ENCODE measurements around the gene CHST11. TPM values are rescaled to one million over a fixed set of nuclear protein-coding genes. Genes with fewer than 3 reads are reported as not detected.

CHST11 gene
- polyA plus RNA-seq, 3 donors = 6.2 to 8.1 (median 7.6) TPM

DNA sequence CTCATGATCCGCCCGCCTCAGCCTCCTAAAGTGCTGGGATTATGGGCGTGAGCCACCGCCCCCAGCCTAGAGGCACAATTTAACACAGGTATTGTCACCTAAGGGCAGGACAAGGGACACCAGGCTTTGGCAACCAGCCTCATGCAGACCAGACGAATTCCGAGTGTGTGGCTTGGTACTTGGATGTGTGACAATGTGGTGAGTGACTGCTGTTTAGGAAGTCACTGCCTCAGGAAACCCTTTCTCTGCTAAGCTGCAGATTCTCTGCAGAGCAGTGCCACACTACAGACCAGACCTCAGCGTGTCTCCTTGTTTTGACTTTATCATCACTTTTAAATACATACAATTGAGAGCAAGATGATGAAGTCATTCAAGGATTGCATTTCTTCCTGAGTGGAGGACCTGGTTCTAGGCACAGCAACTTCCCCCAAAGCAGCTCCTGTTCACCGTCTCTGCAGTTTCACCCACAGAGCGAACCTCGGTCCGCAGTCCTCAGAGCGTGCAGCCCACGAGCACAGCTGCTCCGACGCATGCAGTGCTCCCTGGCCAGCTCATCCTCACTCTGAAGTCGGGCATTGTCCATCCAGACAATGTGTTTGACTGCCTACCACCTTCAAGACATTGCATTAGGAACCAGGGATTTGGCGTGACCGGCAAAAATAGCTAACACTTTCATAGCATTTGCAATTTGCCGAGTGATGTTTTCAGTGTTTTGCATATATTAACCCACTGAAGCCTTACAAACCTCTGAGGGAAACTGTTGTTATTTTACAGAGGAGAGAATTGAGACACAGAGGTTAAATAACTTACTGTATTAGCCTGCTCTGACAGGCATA is 235.2 kb downstream of the CHST11 start:
- no peak for DNase-seq

DNA sequence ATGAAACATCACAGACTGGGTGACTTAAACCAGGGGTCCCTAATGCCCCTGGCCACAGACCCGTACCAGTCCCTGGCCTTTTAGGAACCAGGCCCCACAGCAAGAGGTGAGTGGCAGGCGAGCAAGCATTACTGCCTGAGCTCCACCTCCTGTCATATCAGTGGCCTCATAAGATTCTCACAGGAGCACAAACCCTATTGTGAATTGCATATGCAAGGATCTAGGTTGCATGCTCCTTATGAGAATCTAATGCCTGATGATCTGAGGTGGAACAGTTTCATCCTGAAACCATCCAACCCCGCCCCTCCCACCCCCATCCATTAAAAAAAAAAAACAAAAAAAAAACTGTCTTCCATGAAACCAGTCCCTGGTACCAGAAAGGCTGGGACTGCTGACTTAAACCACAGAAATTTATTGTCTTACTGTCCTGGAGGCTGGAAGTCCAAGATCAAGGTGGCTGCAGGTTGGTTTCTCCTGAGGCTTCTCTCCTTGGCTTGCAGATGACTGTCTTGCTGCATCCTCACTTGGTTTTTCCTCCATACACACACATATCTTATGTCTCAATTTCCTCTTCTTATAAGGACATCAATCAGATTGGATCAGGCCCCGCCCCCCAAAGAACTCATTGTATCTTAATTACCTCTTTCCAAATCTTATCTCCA is 235.9 kb downstream of the CHST11 start:
- no peak for DNase-seq

DNA sequence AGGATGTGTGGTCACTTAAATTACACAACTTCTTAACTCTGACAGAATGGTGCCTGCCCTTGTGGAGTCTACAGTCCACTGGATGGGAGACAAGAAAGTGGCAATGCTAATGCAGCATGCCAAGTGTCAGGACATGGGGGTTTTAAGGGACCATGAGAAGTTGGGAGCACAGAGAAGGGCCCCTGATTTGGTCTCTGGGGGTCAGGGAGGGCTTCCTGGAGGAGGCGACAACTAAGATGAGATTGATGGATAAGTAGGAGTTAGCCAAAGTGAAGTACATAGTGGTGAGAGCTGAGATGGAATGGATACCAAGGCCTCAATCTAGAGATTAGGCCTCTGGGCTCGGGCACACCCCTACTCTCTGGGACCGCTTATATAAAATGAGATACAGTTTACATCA is 236.7 kb downstream of the CHST11 start:
- DNase-seq = no peak

DNA sequence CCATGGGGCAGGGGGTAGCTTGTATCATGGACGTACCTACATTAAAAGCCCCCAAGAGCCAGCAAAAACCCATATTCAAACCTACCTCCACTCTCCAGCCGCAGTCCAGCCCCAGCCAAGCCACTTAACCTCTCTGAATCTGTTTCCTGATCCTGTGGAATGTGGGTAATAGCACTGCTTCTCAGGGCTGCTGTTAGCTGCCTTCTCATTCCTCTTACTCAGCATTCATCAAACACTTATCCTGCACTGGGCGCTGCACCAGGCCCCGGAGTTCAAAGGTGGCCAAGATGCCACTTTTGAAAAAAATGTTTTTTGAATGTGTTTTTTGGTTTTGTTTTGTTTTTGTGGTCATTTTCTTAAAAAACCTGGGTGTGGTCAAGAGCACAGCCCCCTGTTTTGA is 237.4 kb downstream of the CHST11 start:
- no peak for DNase-seq

DNA sequence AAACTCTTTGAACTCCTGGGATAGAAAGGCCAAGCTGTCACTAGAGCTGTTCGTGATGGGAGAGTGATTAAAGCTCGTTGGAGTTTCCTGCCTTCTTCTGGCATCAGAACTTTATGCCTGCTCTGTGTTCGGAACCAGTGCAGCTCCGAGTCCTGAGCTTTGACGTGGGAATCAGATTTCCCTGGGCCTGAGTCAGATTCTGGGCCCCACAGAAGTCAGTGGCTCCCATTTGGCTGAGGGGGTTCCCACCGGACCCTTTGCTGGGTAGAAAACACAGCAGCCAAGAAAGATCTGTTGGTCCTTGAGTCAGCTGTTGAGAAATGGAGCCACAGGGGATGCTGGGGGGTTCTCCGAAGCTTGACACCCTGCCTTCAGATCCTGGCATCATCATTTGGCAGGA is 238.0 kb downstream of the CHST11 start:
- no peak for DNase-seq

DNA sequence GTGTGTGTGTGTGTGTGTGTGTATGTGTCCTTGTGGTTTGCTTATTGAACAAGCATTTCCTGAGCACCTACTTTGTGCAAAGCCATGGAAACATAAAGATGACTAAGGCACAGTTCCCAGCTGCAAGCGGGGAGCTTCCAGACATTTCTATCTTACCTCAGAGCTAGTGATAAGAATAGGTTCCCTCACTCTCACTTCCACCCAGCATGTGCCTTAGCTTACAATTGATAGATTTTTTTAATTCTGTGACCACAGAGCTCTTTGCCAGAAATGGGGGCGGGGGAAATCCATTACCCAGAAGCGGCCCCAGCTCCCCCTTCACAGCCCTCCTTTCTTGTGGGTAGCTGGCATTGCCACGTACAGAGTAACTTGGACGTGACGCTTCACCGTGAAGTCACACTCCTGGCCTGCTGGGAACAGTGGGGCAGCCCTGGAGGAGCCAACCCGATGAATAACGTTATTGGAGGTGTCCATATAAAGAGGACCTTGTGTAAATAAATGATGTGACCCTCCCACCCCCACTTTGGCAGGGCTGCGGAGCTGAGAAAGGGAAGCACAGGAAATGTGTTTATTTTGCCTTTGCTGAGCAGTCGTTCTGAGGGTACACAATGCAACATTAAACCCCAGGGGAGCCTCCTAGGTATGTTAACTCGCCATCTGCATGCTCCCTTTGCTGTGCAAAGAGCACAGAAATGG is 238.9 kb downstream of the CHST11 start:
- DNase-seq = no peak

DNA sequence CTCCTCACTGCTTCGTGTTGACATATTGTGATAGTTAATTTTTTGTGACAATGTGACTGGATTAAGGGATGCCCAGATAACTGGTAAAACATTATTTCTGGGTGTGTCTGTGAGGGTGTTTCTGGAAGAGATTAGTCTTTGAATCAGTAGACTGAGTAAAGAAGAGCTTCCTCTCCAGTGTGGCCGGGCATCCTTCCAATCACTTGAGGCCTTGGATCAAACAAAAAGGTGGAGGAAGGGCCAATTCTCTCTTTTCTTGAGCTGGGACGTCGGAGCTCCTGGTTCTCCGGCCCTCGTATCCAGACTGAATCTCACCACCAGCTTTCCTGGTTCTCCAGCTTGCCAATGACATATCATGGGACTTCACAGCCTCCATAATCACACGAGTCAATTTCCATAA is 240.4 kb downstream of the CHST11 start:
- no peak for DNase-seq

DNA sequence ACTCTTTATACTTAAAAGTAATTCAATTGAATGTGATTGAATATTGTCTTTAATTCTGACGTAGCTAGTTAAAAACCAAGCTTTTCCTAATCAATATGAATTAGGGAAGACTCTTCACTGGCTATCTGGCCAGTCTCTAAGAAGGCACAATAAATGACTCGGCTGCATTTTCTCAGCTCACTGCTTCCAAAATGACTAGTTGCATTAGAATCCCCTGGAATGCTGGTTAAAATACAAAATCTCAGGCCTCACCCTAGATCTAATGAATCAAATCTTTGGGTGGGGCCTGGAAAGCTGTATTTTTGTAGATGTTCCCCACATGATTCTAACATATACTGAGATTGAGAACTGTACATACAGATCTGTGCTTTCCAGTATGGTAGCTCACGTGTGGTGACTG is 242.1 kb downstream of the CHST11 start:
- no peak for DNase-seq

DNA sequence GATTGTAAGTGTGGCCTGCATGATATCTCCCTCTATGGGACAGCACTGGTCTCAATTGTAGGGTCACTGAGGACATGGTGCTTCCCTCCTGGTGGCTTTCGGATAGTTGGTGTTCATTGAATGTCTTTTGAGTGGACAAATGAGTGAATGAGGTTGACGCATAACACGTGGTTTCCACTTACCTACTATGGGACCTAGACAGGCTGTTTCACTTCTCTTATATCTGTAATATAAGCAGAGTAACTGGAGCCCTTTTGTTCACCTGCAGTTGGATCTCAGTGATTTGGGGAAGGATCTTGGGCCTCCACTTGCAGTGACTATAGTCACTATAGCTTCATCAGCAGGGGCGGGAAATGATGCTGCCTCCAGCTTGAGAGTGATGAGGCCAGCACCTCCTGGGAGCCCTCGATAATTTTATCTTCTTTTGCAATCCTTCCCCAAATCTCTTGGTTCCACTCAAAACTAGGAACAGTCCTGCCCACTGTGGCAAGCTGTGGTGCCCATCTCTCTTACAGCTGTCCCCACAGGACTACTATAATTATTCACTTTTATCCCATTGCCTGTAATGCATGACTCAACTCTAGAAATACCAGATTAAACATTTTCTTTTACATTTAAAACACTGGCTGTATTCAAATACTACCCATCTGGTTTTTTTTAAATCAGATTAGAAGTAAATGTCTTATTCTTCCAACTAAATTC is 242.9 kb downstream of the CHST11 start:
- no peak for DNase-seq

DNA sequence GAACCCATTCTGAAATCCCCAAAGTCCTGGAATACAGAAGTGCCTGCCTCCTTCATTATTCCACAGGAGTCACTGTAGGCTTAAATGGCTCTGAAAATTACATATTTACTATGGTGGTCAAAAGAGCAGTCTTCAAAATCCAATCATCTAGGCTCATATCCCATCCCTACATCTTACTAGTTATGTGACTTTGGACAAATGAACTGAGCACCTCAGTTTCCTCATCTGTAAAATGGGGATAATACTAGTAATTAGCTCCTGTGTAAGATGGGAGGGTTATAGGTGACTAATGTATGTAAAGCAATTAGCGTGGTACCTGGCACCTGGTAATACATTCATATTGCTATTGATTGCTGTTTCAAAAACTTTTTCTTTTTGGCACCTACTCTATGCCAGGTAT is 243.6 kb downstream of the CHST11 start:
- no peak for DNase-seq

DNA sequence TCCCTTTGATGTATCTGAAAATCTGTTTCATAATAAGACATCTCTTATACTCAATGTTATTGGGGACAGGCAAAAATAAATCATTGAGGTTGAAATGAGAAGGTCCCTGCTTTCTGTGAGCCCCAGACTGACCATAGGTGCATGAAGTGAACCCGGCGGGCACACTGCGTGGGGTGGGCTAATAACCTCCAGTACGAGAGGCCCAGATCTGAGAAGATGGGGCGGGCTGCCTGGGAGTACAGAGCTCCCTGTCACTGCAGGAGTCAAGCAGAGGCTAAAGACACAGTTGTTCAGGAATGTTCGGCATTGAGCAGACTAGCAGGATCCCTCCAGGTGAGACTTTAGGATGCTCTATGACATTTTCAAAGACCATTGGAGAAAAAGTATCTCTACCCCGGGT is 244.6 kb downstream of the CHST11 start:
- no peak for DNase-seq

DNA sequence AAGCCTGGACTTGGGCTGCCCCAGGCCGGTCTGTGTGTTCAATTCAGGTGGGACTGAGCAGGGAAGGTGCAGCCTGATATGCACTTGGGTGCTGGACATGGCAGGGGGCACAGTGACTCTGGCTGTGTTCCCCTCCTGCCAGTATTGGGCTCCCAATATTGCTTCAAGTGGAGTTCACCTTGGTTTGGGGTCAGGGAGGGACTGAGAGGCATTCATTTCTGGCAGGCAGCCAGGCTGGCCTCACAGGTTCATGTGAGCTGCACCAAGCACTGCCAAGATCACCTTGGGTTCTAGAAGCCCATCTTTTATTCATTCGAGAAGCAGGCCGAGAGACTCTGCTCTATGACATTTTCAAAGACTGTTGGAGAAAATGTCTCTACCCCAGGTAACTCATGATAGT is 245.0 kb downstream of the CHST11 start:
- DNase-seq = no peak

DNA sequence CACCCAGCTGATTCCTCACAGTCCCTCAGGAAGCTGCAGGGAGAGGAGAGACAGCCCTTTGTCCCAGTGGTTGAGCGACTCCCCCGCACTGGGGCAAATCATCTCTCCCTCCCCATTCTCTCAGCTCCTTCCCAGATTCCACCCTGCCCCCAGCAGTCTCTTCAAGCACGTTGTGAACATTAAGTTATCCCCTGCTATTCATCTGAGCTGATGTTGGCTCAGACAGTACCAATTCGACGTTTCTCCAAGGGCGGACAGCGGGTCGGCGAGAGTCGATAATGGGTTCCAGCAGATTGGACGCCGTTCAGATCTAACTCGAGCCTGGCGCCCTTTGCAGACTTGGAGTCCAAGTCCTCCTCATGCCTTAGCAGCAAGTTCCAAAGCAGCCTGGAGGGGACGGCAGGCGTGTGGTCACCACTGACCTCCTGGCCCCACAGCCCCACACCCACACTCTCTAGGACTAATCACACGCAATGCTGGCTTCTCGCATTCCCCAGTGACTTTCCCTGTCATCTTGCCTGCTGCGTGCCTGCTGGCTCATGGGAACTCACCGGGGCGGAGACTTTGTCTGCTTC is 245.9 kb downstream of the CHST11 start:
- DNase-seq = no peak

DNA sequence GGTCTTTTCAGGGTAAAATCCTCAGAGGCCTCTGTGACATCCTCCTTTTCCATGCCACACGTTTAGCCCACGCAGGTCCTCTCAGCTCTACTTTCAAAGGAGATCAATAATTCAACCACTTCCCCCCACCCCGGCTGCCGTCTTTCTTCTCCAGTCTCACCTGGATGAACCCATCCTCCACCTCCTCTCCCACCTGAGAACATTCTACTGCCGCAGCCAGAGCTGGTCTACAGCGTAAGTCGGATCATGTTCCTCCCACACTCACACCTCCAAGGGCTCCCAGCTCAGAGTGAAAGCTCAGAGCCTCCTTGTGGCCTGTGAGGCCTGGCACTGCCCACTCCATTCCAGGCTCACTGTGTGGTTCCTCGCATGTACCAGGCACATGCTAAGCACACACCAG is 246.6 kb downstream of the CHST11 start:
- no peak for DNase-seq

DNA sequence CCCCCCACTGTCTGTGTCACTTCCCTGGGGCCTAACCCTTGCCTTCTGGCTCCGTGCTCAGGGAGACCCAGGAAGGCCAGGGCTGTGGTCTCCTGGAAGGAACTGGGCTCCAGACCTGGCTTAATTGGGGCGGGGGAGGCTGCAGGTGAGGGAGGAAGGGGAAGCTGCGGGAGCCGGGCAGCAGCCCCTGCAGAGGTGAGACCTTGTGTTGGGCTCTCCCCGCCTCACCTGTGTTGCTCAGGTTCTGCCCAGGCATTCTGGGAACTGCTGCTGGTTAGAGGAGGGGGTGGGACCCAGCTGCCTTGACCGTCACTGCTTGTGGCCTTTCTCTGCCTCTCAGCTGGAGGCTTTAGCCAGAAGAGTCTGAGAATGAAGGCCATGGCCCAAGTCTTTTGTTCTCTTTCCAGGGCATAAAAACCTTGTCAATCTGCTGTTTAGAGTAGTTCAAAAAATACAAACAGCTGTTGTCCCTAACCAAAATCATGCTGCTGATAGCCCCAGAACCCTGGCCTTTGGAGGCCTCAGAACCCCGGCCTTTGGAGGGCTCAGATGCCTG is 247.6 kb downstream of the CHST11 start:
- DNase-seq = no peak

DNA sequence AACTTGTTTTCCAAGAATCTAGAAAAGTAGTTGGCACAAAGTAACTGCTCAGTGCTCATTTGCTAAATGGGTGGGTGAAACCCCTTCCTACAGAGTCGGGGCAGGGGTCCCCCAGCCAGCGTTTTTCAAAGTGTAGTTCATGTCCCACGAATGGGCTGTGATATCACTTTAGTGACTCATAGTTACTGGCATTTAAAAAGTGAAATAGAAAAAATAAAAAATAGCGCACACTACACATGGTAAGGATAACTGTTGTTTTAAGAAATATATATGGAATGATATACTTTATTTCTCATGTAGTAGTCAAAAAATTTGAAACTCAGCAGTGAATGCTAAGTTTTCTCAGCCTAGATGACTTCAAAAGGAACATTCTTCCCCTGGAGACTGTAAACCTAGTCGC is 250.4 kb downstream of the CHST11 start:
- DNase-seq = no peak

DNA sequence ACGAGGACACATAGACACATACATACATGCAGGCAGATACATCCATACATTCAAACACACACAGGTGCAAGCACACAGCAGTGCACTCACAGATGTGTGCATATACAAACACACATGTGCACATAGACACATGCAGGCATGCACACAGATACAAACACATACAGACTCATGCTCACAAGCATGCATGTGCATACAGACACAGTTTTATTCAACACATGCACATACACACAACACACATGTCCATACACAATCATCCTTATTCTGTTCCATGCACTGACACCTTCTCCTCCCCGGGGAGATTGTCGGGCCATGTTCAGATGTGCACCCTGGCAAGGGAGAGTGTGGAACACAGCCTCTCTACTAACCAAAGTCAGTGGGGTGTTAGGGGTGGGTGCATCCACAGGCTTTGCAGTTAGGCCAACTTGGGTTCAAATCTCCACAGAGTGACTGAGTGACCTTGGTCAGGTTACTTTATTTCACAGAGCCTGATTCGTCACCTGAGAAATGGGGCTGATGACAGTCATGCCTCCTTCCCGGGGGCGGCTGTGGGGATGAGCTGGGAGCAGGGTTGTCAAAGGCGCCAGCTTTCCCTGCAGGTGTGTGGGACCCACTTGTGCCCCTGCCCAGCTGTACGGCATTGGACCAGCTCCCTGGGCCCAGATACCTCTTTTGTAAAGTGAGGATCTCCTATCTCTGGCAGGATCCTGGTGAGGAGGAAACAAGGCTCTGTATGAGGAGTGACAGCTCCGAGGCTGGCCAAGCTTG is 251.2 kb downstream of the CHST11 start:
- no peak for DNase-seq

DNA sequence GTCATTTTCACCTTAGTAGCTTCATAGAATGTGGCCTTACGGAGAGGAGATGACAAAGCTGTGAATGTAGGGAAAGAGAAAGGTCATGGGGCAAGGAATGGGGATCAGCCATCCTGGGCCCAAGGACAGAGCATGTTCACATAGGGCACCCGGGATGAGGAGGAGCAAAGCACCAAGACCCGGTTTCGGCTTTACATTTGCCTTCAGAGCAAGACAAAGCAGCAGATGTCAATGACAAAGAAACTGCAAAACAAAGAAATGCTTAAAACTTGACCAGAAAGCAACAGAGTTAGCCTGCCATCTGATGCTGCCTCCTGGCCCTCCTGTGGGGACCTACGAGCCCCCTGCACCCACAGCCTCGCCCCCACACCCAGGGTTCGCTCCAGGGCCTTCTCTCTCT is 252.1 kb downstream of the CHST11 start:
- no peak for DNase-seq

DNA sequence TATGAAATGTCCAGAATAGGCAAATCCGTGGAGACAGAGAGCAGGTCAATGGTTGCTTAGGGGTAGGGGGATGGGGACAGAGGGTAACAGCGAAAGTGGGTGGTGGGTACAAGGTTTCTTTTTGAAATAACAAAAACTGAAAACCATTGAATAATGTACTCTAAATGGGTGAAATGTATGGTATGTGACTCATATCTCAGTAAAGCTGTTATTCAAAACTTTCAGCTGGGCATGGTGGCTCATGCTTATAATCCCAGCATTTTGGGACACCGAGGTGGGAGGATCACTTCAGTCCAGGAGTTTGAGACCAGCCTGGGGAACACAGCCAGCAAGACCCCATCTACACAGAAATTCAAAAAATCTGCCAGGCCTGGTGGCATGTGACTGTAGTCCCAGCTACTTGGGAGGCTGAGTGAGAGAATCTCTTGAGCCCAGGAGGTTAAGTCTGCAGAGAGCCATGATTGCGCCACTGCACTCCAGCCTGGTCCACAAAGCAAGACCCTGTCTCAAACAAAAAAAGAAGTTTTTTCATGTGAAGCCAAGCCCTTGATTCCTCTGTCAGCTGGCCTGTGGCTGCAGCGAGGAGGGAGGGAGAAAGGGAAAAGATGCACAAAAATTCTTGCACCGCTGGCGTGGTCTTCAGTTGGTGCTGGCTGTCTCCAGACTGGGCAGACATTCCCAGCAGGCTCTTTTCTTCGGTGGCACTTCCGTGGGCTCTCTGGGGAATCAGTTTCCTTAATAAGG is 253.1 kb downstream of the CHST11 start:
- no peak for DNase-seq
